ENCODE measurements around the gene CXCL9. TPM values are rescaled to one million over a fixed set of nuclear protein-coding genes. Genes with fewer than 3 reads are reported as not detected.
"Not testable (repeated sequence)": the region's sequence is repeated elsewhere in the genome, so short reads cannot be mapped to it uniquely, and the experiment has no call there.

The CXCL9 gene
- not detected for total RNA-seq
- total RNA-seq (2013) = not detected
- 0 to 53.6 (median 0.12) reads per million in 29 experiments for total RNA-seq

DNA sequence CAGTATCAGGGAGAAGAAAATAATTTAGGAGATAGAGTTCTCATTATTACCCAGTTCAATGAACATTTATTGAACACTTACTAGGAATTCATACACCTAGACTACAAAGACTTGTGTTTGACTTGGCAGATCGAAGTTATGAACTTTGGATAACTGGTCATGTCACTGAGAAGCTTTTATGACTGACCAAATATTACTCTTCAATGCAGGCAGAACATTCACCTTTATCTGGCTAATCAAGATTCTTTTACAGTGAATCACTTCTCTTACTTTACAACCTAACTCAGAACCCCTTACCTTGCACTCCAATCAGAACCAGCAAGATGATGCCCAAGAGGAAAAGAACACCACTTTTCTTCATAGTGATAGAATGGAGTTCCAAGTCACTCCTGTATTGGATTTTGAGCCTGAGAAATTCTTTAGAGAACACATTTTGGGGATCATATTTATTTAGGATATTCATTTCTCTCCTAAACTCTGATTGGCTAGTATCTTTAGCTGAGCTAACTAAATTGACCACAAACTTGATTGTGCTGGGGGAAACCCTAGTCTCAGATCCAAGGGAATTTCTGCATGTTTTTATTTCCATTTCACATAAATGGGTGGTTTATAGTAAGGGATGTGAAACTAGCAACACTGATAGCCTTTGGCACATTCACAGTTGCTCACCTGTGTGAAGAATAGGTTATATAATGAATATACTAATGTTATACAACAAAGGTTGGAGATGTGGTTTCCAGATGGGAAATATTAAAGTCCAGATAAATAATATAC, at the start of gene CXCL9:
Gene CXCL9, minus strand, starts transcription at position 421 of the 774 bp plus-strand sequence. Its CDS starts 60 bp downstream, at position 361.
- Mint-ChIP-seq H3K4me3 (no peak within 1 kb of the TSS), H3K27ac (no peak within 1 kb of the TSS), H3K27me3 (peaks cover 5 to 13% of the 10 kb centered on the region in 2 donors), H3K36me3 (no peaks in the 10 kb centered on the region), H3K9me3 (no peaks in the 10 kb centered on the region), H3K4me1 (no peaks in the 10 kb centered on the region)
- CTCF ChIA-PET = no interaction called here
- Histone ChIP-seq H3K4me1 (ENCODE audit: control insufficient read depth in 1 of 2, extremely low read depth in 1 of 2, insufficient read depth in 2 of 2, low read length in 2 of 2) (no peaks in the 10 kb centered on the region), H3K36me3 (ENCODE audit: control insufficient read depth in 2 of 2, extremely low read depth in 1 of 2, insufficient read depth in 1 of 2, low read length in 1 of 2) (no peaks in the 10 kb centered on the region), H3K27me3 (replicated peaks in 1 of 2; ENCODE audit: control insufficient read depth in 2 of 2, extremely low read depth in 1 of 2, insufficient read depth in 2 of 2, low read length in 1 of 2) (peaks cover 0 to 11% of the 10 kb centered on the region in 2 experiments), H3K9me3 (no peaks in the 10 kb centered on the region), H3K4me3 (ENCODE audit: control insufficient read depth in 1 of 2, extremely low read depth in 1 of 2, low read length in 1 of 2) (no peak within 1 kb of the TSS), H3K27ac (ENCODE audit: low read length) (no peak within 1 kb of the TSS)
- POLR2A ChIA-PET = no interaction called here
- no peak for DNase-seq
- ATAC-seq (replicated peaks in 1 of 4) = no peak
- WGBS (ENCODE audit: insufficient coverage) = 60% methylated on average over 1 of the region's 1 CpG

- H3K4me3 ChIP-seq (ENCODE audit: control insufficient read depth in 1 of 2, extremely low read depth in 1 of 2, low read length in 1 of 2) = no peak overlapping the region
- ATAC-seq (replicated peaks in 1 of 4) = no peak
- no peaks in the 10 kb centered on the region for H3K36me3 ChIP-seq (ENCODE audit: control insufficient read depth in 2 of 2, extremely low read depth in 1 of 2, insufficient read depth in 1 of 2, low read length in 1 of 2)
- H3K36me3 Mint-ChIP-seq = no peaks in the 10 kb centered on the region
- no peak overlapping the region for H3K27ac Mint-ChIP-seq
- no peak for DNase-seq
- CTCF ChIA-PET = no interaction called here
- H3K27me3 ChIP-seq (replicated peaks in 1 of 2; ENCODE audit: control insufficient read depth in 2 of 2, extremely low read depth in 1 of 2, insufficient read depth in 2 of 2, low read length in 1 of 2) = no peaks in the 10 kb centered on the region
- WGBS (ENCODE audit: insufficient coverage) = no CpG with 5 or more reads among the region's 2 CpGs
- H3K27me3 Mint-ChIP-seq = peaks cover 7% of the 10 kb centered on the region in 2 donors
- no peaks in the 10 kb centered on the region for H3K9me3 Mint-ChIP-seq
- peaks cover 0 to 4% (median 0%) of the 10 kb centered on the region in 3 donors for H3K4me1 Mint-ChIP-seq
- H3K4me1 ChIP-seq (ENCODE audit: control insufficient read depth in 1 of 2, extremely low read depth in 1 of 2, insufficient read depth in 2 of 2, low read length in 2 of 2) = no peaks in the 10 kb centered on the region
- H3K4me3 Mint-ChIP-seq = no peak overlapping the region
- no peaks in the 10 kb centered on the region for H3K9me3 ChIP-seq
- POLR2A ChIA-PET = no interaction called here
- no peak overlapping the region for H3K27ac ChIP-seq (ENCODE audit: low read length)
Observed at GRCh38 chr4:76055421-76055820, 48.1 kb upstream of the CXCL9 start.

GRCh38 chr4:76055016-76055415, 47.7 kb upstream of the CXCL9 start:
- ChIA-PET POLR2A (no interaction called here), CTCF (interaction anchor here in 1 of 2 donors (0.5 kb wide), 1 partner anchor 22 kb away, joined by 6 read pairs; no protein-coding TSS in a partner anchor)
- Histone ChIP-seq H3K4me3 (ENCODE audit: control insufficient read depth in 1 of 2, extremely low read depth in 1 of 2, low read length in 1 of 2) (no peak overlapping the region), H3K9me3 (no peaks in the 10 kb centered on the region), H3K4me1 (ENCODE audit: control insufficient read depth in 1 of 2, extremely low read depth in 1 of 2, insufficient read depth in 2 of 2, low read length in 2 of 2) (no peaks in the 10 kb centered on the region), H3K36me3 (ENCODE audit: control insufficient read depth in 2 of 2, extremely low read depth in 1 of 2, insufficient read depth in 1 of 2, low read length in 1 of 2) (no peaks in the 10 kb centered on the region), H3K27ac (ENCODE audit: low read length) (no peak overlapping the region), H3K27me3 (replicated peaks in 1 of 2; ENCODE audit: control insufficient read depth in 2 of 2, extremely low read depth in 1 of 2, insufficient read depth in 2 of 2, low read length in 1 of 2) (no peaks in the 10 kb centered on the region)
- Mint-ChIP-seq H3K27me3 (peaks cover 7% of the 10 kb centered on the region in 2 donors), H3K27ac (no peak overlapping the region), H3K9me3 (no peaks in the 10 kb centered on the region), H3K36me3 (no peaks in the 10 kb centered on the region), H3K4me1 (peaks cover 0 to 2% (median 0%) of the 10 kb centered on the region in 3 donors), H3K4me3 (no peak overlapping the region)
- DNase-seq (no peak), ATAC-seq (replicated peaks in 1 of 4) (no peak)
- WGBS (ENCODE audit: insufficient coverage) = 40% methylated on average over 1 of the region's 2 CpGs

- Histone ChIP-seq H3K27me3 (replicated peaks in 1 of 2; ENCODE audit: control insufficient read depth in 2 of 2, extremely low read depth in 1 of 2, insufficient read depth in 2 of 2, low read length in 1 of 2) (no peaks in the 10 kb centered on the region), H3K27ac (ENCODE audit: low read length) (no peak overlapping the region), H3K36me3 (ENCODE audit: control insufficient read depth in 2 of 2, extremely low read depth in 1 of 2, insufficient read depth in 1 of 2, low read length in 1 of 2) (no peaks in the 10 kb centered on the region), H3K4me3 (ENCODE audit: control insufficient read depth in 1 of 2, extremely low read depth in 1 of 2, low read length in 1 of 2) (no peak overlapping the region), H3K4me1 (ENCODE audit: control insufficient read depth in 1 of 2, extremely low read depth in 1 of 2, insufficient read depth in 2 of 2, low read length in 2 of 2) (no peaks in the 10 kb centered on the region), H3K9me3 (no peaks in the 10 kb centered on the region)
- Mint-ChIP-seq H3K9me3 (no peaks in the 10 kb centered on the region), H3K36me3 (no peaks in the 10 kb centered on the region), H3K4me1 (no peaks in the 10 kb centered on the region), H3K27ac (no peak overlapping the region), H3K27me3 (peaks cover 4 to 7% of the 10 kb centered on the region in 2 donors), H3K4me3 (no peak overlapping the region)
- WGBS (ENCODE audit: insufficient coverage) = no CpG with 5 or more reads among the region's 4 CpGs
- CTCF ChIA-PET = interaction anchor here (0.8 to 1.3 kb wide), 4 partner anchors 9 to 58 kb away, joined by 3 to 5 read pairs (median 3); no protein-coding TSS in a partner anchor
- ATAC-seq (replicated peaks in 1 of 4) (no peak), DNase-seq (no peak)
- POLR2A ChIA-PET = no interaction called here
Observed at GRCh38 chr4:76053730-76054129, 46.4 kb upstream of the CXCL9 start.

DNA sequence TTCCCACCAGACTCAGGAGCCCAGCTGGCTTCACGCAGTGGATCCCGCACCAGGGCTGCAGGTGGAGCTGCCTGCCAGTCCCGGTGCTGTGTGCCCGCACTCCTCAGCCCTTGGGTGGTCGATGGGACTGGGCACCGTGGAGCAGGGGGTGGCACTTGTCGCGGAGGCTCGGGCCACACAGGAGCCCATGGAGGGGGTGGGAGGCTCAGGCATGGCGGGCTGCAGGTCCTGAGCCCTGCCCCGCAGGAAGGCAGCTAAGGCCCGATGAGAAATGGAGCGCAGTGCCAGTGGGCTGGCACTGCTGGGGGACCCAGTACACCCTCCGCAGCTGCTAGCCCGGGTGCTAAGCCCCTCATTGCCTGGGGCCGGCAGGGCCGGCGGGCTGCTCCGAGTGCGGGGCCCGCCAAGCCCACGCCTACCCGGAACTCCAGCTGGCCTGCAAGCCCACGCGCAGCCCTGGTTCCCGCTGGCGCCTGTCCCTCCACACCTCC, 43.3 kb upstream of the CXCL9 start:
- 89% methylated on average over 16 of the region's 27 CpGs for WGBS (ENCODE audit: insufficient coverage)
- POLR2A ChIA-PET; H3K27me3 Mint-ChIP-seq; H3K9me3 Mint-ChIP-seq; H3K36me3 ChIP-seq (ENCODE audit: control insufficient read depth in 2 of 2, extremely low read depth in 1 of 2, insufficient read depth in 1 of 2, low read length in 1 of 2); H3K4me3 Mint-ChIP-seq; ATAC-seq (replicated peaks in 1 of 4); CTCF ChIA-PET; H3K36me3 Mint-ChIP-seq; H3K4me1 ChIP-seq (ENCODE audit: control insufficient read depth in 1 of 2, extremely low read depth in 1 of 2, insufficient read depth in 2 of 2, low read length in 2 of 2); H3K27ac ChIP-seq (ENCODE audit: low read length); H3K4me3 ChIP-seq (ENCODE audit: control insufficient read depth in 1 of 2, extremely low read depth in 1 of 2, low read length in 1 of 2); DNase-seq; H3K4me1 Mint-ChIP-seq; H3K9me3 ChIP-seq; H3K27ac Mint-ChIP-seq; H3K27me3 ChIP-seq (replicated peaks in 1 of 2; ENCODE audit: control insufficient read depth in 2 of 2, extremely low read depth in 1 of 2, insufficient read depth in 2 of 2, low read length in 1 of 2): not testable (repeated sequence)

DNA sequence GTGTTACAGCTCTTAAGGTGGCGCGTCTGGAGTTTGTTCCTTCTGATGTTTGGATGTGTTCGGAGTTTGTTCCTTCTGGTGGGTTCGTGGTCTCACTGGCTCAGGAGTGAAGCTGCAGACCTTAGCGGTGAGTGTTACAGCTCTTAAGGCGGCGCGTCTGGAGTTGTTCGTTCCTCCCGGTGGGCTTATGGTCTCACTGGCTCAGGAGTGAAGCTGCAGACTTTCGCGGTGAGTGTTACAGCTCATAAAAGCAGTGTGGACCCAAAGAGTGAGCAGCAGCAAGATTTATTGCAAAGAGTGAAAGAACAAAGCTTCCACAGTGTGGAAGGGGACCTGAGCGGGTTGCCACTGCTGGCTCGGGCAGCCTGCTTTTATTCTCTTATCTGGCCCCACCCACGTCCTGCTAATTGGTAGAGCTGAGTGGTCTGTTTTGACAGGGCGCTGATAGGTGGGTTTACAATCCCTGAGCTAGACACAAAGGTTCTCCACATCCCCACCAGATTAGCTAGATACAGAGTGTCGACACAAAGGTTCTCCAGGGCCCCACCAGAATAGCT, 42.6 kb upstream of the CXCL9 start:
- WGBS (ENCODE audit: insufficient coverage) = 97% methylated on average over 3 of the region's 17 CpGs
- H3K4me3 Mint-ChIP-seq; CTCF ChIA-PET; H3K9me3 Mint-ChIP-seq; POLR2A ChIA-PET; H3K27me3 ChIP-seq (replicated peaks in 1 of 2; ENCODE audit: control insufficient read depth in 2 of 2, extremely low read depth in 1 of 2, insufficient read depth in 2 of 2, low read length in 1 of 2); DNase-seq; H3K27ac ChIP-seq (ENCODE audit: low read length); H3K36me3 ChIP-seq (ENCODE audit: control insufficient read depth in 2 of 2, extremely low read depth in 1 of 2, insufficient read depth in 1 of 2, low read length in 1 of 2); H3K27ac Mint-ChIP-seq; H3K27me3 Mint-ChIP-seq; ATAC-seq (replicated peaks in 1 of 4); H3K4me1 ChIP-seq (ENCODE audit: control insufficient read depth in 1 of 2, extremely low read depth in 1 of 2, insufficient read depth in 2 of 2, low read length in 2 of 2); H3K4me1 Mint-ChIP-seq; H3K36me3 Mint-ChIP-seq; H3K9me3 ChIP-seq; H3K4me3 ChIP-seq (ENCODE audit: control insufficient read depth in 1 of 2, extremely low read depth in 1 of 2, low read length in 1 of 2): not testable (repeated sequence)

Measured in T-cell (primary cell).